Lower leg skin (tissue), 4 donors: ENCODE measurements around the gene FXYD5. TPM values are rescaled to one million over a fixed set of nuclear protein-coding genes. Genes with fewer than 3 reads are reported as not detected.
A peak's percentile ranks its signal among the peaks of the same experiment; 100 is the strongest.

Source experiments
- DNase-seq, 2 donors: peaks; one replicate each; pipeline ENCODE4 v3.0.0-alpha.2; 2019; ENCODE audit warnings: low spot score in 2 of 2
- H3K4me3 ChIP-seq: fragments of 200-600 bp; sonication (generic); 2 replicates; pipeline ENCODE4 v1.5.1; 2017; ENCODE audit warnings: mild to moderate bottlenecking, low read depth; ENCODE audit not compliant: poor library complexity, severe bottlenecking
- CTCF ChIP-seq, 3 donors: fragments of 450-650 bp; IDR thresholded peaks; one replicate each; pipeline ENCODE4 v1.5.1; 2016; ENCODE audit warnings: antibody characterized with exemption in 3 of 3, mild to moderate bottlenecking in 3 of 3, moderate library complexity in 2 of 3
- POLR2A ChIP-seq, 2 donors: fragments of 450-650 bp; IDR thresholded peaks; one replicate each; pipeline ENCODE4 v1.6.1; 2016 to 2017; ENCODE audit warnings: antibody characterized with exemption in 2 of 2, mild to moderate bottlenecking in 1 of 2, moderate library complexity in 1 of 2
- WGBS, 2 donors: methylation state at CpG; one replicate each; pipeline ENCODE4 v1.1.5; 2018; 5-methylcytosine and 5-hydroxymethylcytosine counted together
- intact Hi-C: fragments of 100-400 bp; cut with DNase I; formaldehyde crosslinking; loops from one replicate; pipeline ENCODE4 v1.15.0; 2023; ENCODE audit warnings: low total_unique reads
- total RNA-seq, 4 donors: library from RNA; depleted of rRNA; stranded (reverse); fragments of >200 nt; gene quantifications; one replicate each; pipeline ENCODE4 v1.1.0, GENCODE V29; 2016

Gene FXYD5
- total RNA-seq, 4 donors from 2014 or later: 41.4 to 59.8 (median 57.7) TPM

DNA sequence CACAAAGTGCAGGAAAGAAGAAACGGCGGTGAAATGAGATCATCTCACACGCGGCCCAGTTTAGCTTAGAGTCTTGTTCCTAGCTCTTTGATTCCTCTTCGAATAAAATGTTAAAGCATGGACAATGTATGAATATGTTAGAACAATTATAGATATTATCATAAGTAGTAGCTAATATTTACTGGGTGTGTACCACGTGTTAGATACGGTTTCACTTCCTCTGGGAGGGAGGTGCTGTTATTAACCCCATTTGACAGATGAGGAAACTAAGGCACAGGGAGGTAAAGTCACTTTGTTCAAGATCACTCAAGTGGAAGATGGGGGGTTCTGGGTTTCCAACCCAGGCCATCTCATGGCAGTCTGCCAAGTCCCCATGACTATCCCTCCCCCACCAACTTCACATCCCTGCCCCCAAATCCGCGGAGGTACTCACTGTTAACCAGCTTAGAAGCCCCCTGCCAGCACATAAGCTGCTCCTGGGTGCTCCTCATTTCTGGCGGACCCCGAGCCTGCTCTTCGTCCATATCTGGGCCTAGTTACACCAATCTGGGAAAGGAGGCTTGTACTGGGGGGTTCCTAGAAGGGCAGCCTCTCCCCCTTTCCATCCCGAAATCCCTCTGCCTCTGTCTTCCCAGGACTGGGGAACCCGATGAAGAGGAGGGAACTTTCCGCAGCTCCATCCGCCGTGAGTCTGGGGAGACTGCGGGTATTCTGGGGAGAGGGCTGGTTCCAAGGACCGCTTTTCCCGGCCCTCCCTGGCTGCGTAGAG is 12.5 kb upstream of the FXYD5 start:
- WGBS, 2 donors: 32 to 42% methylated on average over 21 of the region's 21 CpGs
- TF ChIP-seq POLR2A (IDR thresholded peaks at IDR 0.05): no peak
- TF ChIP-seq CTCF (IDR thresholded peaks at IDR 0.05): no peak
- no peak overlapping the region for H3K4me3 ChIP-seq
- intact Hi-C loops: loop anchor here (10.0 kb wide), 1 partner anchor 123 kb away; the partner anchor contains the start of gene USF2
- DNase-seq: peak in 1 of 2 donors; percentile 90

GRCh38 chr19:35142606-35143230 is 11.8 kb upstream of the FXYD5 start:
- 9 to 13% methylated on average over 31 to 45 of the region's 46 CpGs for WGBS, 2 donors
- intact Hi-C loops: loop anchor here (10.0 kb wide), 1 partner anchor 122 kb away; the partner anchor contains the start of gene USF2
- no peak overlapping the region for H3K4me3 ChIP-seq

DNA sequence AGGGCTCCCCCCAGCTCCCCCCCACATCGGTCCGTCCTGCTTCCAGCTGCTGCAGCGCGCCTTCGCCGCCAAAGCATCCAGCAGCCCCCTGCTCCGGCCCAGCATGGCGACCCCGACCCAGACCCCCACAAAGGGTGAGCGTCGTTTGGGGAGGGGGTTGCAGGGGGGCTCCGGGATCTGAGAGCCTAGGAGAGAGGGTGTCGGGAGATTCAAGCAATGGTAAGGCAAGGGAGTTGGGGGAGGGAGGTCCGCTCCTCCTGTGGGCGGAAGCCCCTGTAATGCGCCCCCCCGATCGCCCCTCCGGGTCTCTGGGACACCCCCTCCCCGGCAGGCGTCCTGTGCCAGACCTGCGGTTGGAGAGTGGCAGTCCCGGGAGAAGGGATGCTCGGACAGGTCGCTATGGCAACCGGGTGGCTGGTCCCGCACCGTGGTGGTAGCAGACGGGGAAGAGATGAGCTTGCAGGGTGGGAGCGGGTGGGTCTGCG is 11.3 kb upstream of the FXYD5 start, which contains the start of gene FXYD7:
Gene FXYD7 (plus strand): TSS at position 25 of the 485 bp plus-strand sequence. CDS start 79 bp downstream, at position 104.
- intact Hi-C loops: loop anchor here (10.0 kb wide), 1 partner anchor 122 kb away; the partner anchor contains the start of gene USF2
- TF ChIP-seq POLR2A (IDR thresholded peaks at IDR 0.05) (no peak), CTCF (IDR thresholded peaks at IDR 0.05) (no peak)
- no peak within 1 kb of the TSS for H3K4me3 ChIP-seq
- 21 to 28% methylated on average over 22 to 28 of the region's 31 CpGs for WGBS, 2 donors
- no peak for DNase-seq

More at GRCh38 chr19:35142606-35143230, 11.8 kb upstream of the FXYD5 start:
- DNase-seq: no peak
- TF ChIP-seq POLR2A (IDR thresholded peaks at IDR 0.05): no peak
- no peak for TF ChIP-seq CTCF (IDR thresholded peaks at IDR 0.05)

GRCh38 chr19:35143818-35144217 is 10.7 kb upstream of the FXYD5 start:
- no peak for TF ChIP-seq CTCF (IDR thresholded peaks at IDR 0.05)
- no peak for TF ChIP-seq POLR2A (IDR thresholded peaks at IDR 0.05)
- no peak overlapping the region for H3K4me3 ChIP-seq
- intact Hi-C loops: loop anchor here (10.0 kb wide), 1 partner anchor 121 kb away; the partner anchor contains the start of gene USF2
- 45 to 50% methylated on average over 3 of the region's 3 CpGs for WGBS, 2 donors
- DNase-seq: no peak

- TF ChIP-seq POLR2A (IDR thresholded peaks at IDR 0.05) (no peak), CTCF (IDR thresholded peaks at IDR 0.05) (no peak)
- intact Hi-C loops: loop anchor here (10.0 kb wide), 1 partner anchor 121 kb away; the partner anchor contains the start of gene USF2
- WGBS, 2 donors: 27 to 51% methylated on average over 2 to 6 of the region's 6 CpGs
- no peak for DNase-seq
- H3K4me3 ChIP-seq: no peak overlapping the region
Measured at GRCh38 chr19:35144259-35144599, 10.3 kb upstream of the FXYD5 start.
